Central memory CD8-positive, alpha-beta T cell (primary cell): Measurements from ENCODE around the gene FBXO42.
"Not testable (repeated sequence)": the region's sequence is repeated elsewhere in the genome, so short reads cannot be mapped to it uniquely, and the experiment has no call there.

Experiments used
- ATAC-seq: fragments of 150-1000 bp; cut with Tn5 transposase; replicated peaks from 2 replicates; pipeline ENCODE4 v1.10.0; 2022; ENCODE audit warnings: mild to moderate bottlenecking, moderate FRiP score, moderate number of reproducible peaks; ENCODE audit not compliant: poor library complexity, severe bottlenecking; ENCODE audit errors: extremely low read depth
- DNase-seq, 2 donors: peaks; one replicate each; pipeline ENCODE4 v3.0.0; 2021; ENCODE audit warnings: low spot score in 2 of 2
- H3K27ac Mint-ChIP-seq: one replicate; pipeline ENCODE4 v1.8.0; 2022; ENCODE audit warnings: low read depth, mild to moderate bottlenecking, moderate library complexity, mixed read lengths
- H3K27me3 Mint-ChIP-seq: one replicate; pipeline ENCODE4 v1.8.0; 2022; ENCODE audit warnings: mixed read lengths
- H3K36me3 Mint-ChIP-seq: one replicate; pipeline ENCODE4 v1.8.0; 2022; ENCODE audit warnings: mild to moderate bottlenecking, moderate library complexity, mixed read lengths; ENCODE audit not compliant: insufficient read depth
- H3K4me1 Mint-ChIP-seq: one replicate; pipeline ENCODE4 v1.8.0; 2022; ENCODE audit warnings: mixed read lengths
- H3K4me3 Mint-ChIP-seq: one replicate; pipeline ENCODE4 v1.8.0; 2022; ENCODE audit warnings: mild to moderate bottlenecking, moderate library complexity, mixed read lengths
- H3K9me3 Mint-ChIP-seq: one replicate; pipeline ENCODE4 v1.8.0; 2022; ENCODE audit warnings: mixed read lengths

The FBXO42 gene

DNA sequence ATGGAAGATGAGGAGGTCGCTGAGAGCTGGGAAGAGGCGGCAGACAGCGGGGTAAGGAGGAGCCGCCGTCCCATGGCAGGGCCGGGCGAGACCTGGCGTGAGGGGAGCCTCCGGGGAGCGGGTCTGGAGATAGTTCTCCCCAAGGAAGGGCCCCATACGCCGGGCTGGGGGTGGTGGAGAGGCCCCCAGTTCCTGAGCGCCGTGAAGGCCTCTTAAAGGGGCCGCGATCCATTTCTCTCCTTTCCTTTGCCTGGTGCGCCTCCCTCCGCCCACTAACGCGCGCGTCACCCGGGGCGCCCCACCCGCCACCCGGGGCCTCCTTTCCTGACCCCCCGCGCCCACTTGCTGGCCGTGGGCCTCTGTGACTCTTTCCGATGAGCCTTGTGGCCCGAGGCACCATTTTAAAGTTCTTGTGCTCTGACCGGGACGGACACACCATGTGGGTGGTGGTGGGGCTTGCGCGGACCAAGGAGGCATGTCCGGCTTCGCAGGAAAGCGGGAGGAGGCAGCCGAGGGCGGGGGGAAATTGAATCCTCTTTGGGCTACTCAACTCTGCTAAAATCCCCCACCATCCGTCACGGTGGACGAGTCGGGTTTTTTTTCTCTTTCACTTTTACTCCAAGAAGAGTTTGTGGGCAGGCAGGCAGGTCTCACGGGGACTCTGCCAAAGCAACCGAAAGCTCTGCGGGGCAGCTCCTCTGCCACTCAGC, 15.1 kb upstream of the FBXO42 start:
- peak; percentile 75 to 81 for DNase-seq
- peak; percentile 69 for ATAC-seq
- no peaks in the 10 kb centered on the region for H3K27me3 Mint-ChIP-seq
- H3K4me1 Mint-ChIP-seq, result peaks cover 30% of the 10 kb centered on the region
- H3K27ac Mint-ChIP-seq, result peak overlapping the region; percentile 96
- H3K4me3 Mint-ChIP-seq, result peak overlapping the region; percentile 97
- H3K36me3 Mint-ChIP-seq, result peaks cover 14% of the 10 kb centered on the region
- H3K9me3 Mint-ChIP-seq, result no peaks in the 10 kb centered on the region

DNA sequence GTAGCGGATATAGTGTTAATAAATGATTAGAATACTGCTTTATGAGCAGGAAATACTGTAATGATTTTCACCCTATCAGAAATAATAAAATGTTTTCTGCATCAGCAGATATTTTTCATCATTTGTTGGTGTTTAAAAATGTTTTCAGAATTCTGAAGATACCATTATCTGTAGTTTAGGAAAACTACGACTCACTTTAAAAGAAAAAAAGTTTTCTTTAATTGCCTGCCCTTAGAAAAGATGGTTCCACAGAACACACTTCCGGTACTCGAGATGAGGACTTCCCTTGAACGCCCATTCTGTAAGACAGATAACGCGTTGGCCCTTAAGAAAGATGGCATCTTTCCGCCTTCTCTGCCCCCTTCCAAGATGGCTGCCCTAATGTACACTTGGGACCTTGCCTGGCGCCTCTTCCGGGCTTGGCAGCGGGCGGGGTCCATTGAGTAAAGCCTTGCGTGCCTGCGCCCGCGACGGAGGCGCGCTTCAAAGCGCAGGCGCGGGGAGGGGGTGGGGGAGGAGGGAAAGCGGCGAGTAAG, 14.5 kb upstream of the FBXO42 start, which contains the start of gene SZRD1:
Gene SZRD1, plus strand, starts transcription at position 521 of the 536 bp plus-strand sequence. CDS start 16 bp downstream, outside the sequence.
- Mint-ChIP-seq H3K36me3 (peaks cover 11% of the 10 kb centered on the region), H3K9me3 (no peaks in the 10 kb centered on the region), H3K4me1 (peaks cover 24% of the 10 kb centered on the region)

GRCh38 chr1:16365146-16365498, 12.8 kb upstream of the FBXO42 start:
- H3K27me3 Mint-ChIP-seq, DNase-seq, ATAC-seq, H3K4me3 Mint-ChIP-seq, H3K27ac Mint-ChIP-seq, H3K9me3 Mint-ChIP-seq: not testable (repeated sequence)
- peaks cover 11% of the 10 kb centered on the region for H3K36me3 Mint-ChIP-seq
- peaks cover 18% of the 10 kb centered on the region for H3K4me1 Mint-ChIP-seq

More for the DNA sequence above, 14.5 kb upstream of the FBXO42 start, which contains the start of gene SZRD1:
- DNase-seq, result peak; percentile 84 to 96
- peak; percentile 90 for ATAC-seq
- Mint-ChIP-seq H3K27ac (peak within 1 kb of the TSS; percentile 96), H3K4me3 (peak within 1 kb of the TSS; percentile 97), H3K27me3 (no peaks in the 10 kb centered on the region)

DNA sequence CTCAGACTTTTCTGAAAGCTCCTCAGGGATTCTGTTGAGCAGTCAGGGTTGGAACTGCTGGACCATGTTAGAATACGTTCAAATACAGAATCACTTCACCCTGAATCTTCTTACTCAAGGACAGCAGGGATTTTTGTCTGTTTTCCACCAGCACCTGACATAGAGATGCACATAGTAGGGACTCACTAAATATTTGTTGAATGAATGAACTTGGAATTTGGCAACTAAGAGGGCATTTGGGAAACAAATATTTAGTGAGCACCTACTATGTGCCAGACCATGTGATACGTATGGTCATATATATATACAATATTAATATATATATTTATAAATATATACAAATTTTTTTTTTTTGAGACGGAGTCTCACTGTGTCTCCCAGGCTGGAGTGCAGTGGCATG, 4.6 kb upstream of the FBXO42 start:
- Mint-ChIP-seq H3K4me1 (no peaks in the 10 kb centered on the region), H3K4me3 (no peak overlapping the region), H3K27ac (no peak overlapping the region), H3K9me3 (no peaks in the 10 kb centered on the region), H3K27me3 (no peaks in the 10 kb centered on the region), H3K36me3 (peaks cover 7% of the 10 kb centered on the region)
- ATAC-seq (no peak), DNase-seq (no peak)

DNA sequence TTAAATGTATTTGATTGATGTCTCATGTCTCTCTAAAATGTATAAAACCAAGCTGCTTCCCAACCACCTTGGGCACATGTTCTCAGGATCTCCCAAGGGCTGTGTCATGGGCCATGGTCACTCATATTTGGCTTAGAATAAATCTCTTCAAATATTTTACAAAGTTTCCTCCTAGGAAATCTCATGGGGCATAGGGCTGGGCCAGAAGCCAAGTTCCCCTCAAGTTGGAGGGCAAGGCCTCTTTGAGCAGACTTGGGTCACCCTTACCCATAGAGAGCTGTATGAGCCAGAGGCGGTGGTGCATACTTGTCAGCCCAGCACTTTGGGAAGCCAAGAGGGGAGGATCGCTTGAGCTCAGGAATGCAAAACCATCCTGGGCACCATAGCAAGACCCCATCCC, 2.3 kb upstream of the FBXO42 start:
- Mint-ChIP-seq H3K36me3 (peaks cover 10% of the 10 kb centered on the region), H3K27ac (no peak overlapping the region), H3K9me3 (no peaks in the 10 kb centered on the region), H3K27me3 (no peaks in the 10 kb centered on the region), H3K4me1 (peaks cover 13% of the 10 kb centered on the region), H3K4me3 (no peak overlapping the region)
- no peak for ATAC-seq
- DNase-seq, result no peak

GRCh38 chr1:16352842-16353535, 709 bp upstream of the FBXO42 start:
- Mint-ChIP-seq H3K4me3 (peak overlapping the region; percentile 88), H3K27me3 (no peaks in the 10 kb centered on the region), H3K27ac (peak overlapping the region; percentile 87), H3K36me3 (peaks cover 10% of the 10 kb centered on the region), H3K9me3 (no peaks in the 10 kb centered on the region), H3K4me1 (peaks cover 13% of the 10 kb centered on the region)
- ATAC-seq, result no peak
- DNase-seq, result no peak

- no peak for ATAC-seq
- DNase-seq, result no peak
Measured at GRCh38 chr1:16351456-16351993, 755 bp downstream of the FBXO42 start.

DNA sequence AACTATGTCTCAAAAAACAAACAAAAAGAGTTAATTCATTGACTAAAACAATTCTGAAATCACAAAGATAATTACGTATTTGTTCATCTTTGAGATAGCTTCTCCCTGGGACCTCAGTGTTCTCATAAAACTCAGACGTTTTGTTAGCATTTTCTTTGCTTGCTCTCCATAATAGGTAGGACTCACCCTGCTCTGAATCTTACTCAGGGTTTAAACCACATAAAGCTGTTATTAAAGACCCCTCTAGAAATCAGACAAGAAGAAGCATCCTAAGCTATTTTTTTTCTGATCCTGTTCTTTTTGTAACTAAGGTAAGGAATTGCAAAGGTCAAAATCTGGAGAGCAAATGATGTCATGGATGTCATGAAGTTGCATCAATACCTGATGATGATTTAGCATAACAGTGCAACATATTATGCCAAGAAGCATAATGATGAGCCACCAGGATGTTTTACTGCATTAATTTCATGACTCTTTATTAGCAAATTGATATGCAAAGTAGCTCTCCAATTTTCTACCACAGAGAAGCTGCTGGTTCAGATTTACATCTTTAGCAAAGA, 2.4 kb downstream of the FBXO42 start:
- Mint-ChIP-seq H3K4me1 (peaks cover 18% of the 10 kb centered on the region), H3K36me3 (peaks cover 8% of the 10 kb centered on the region), H3K9me3 (no peaks in the 10 kb centered on the region), H3K27me3 (no peaks in the 10 kb centered on the region), H3K4me3 (peak overlapping the region; percentile 88), H3K27ac (peak overlapping the region; percentile 87)
- ATAC-seq, result no peak
- DNase-seq, result no peak

More at GRCh38 chr1:16351456-16351993, 755 bp downstream of the FBXO42 start:
- Mint-ChIP-seq H3K36me3 (peaks cover 10% of the 10 kb centered on the region), H3K4me1 (peaks cover 13% of the 10 kb centered on the region), H3K4me3 (peak overlapping the region; percentile 88), H3K27ac (peak overlapping the region; percentile 87), H3K27me3 (no peaks in the 10 kb centered on the region), H3K9me3 (no peaks in the 10 kb centered on the region)

- Mint-ChIP-seq H3K27me3 (no peaks in the 10 kb centered on the region), H3K36me3 (peaks cover 8% of the 10 kb centered on the region), H3K4me3 (no peak overlapping the region), H3K9me3 (no peaks in the 10 kb centered on the region), H3K27ac (peak overlapping the region; percentile 10), H3K4me1 (peaks cover 18% of the 10 kb centered on the region)
- DNase-seq (no peak), ATAC-seq (no peak)
Measured at GRCh38 chr1:16348414-16349182, 3.7 kb downstream of the FBXO42 start.

DNA sequence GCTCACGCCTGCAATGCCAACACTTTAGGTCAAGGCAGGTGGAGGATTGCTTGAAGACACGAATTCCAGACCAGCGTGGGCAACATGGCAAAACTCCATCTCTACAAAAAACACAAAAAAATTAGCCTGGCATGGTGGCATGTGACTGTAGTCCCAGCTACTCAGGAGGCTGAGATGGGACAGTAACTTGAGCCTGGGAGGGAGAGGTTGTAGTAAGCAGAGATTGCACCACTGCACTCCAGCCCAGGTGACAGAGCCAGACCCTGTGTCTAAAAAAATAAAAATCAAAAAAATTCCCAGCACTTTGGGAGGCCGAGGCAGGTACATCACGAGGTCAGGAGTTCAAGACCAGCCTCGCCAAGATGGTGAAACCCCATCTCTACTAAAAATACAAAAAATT, 9.0 kb downstream of the FBXO42 start:
- H3K27me3 Mint-ChIP-seq, ATAC-seq, H3K27ac Mint-ChIP-seq, H3K36me3 Mint-ChIP-seq, H3K4me3 Mint-ChIP-seq, DNase-seq, H3K9me3 Mint-ChIP-seq: not testable (repeated sequence)
- H3K4me1 Mint-ChIP-seq, result peaks cover 20% of the 10 kb centered on the region

DNA sequence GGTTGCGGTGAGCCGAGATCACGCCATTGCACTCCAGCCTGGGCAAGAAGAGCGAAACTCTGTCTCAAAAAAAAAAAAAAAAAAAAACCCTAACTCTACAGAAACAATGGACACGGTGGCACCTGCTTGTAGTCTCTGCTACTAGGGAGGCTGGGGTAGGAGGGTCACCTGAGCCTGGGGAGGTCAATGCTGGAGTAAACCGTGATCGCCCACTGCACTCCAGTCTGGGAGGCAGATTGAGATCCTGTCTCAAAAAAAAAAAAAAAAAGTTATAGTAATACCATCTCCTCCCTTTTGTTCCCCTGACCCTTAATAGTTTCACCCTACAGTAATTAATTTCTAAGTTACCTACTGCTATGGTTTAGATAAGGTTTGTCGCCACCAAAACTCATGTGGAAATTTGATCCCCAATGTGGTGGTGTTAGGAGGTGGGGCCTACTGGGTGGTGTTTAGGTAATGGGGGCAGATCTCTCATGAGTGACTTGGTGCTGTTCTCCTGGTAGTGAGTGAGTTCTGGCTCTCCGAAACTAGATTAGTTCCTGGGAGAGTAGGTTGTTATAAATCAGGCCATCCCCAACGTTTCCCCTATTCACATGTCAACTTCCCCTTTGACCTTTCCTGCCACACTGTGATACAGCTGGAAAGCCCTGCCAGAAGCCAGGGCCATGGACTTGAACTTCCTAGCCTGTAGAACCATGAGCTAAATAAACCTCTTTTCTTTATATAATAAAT, 9.8 kb downstream of the FBXO42 start:
- peaks cover 23% of the 10 kb centered on the region for H3K4me1 Mint-ChIP-seq
- DNase-seq (no peak), ATAC-seq (no peak)
- H3K27me3 Mint-ChIP-seq, result no peaks in the 10 kb centered on the region
- H3K27ac Mint-ChIP-seq, result no peak overlapping the region
- no peak overlapping the region for H3K4me3 Mint-ChIP-seq
- no peaks in the 10 kb centered on the region for H3K9me3 Mint-ChIP-seq
- H3K36me3 Mint-ChIP-seq, result peaks cover 7% of the 10 kb centered on the region
